GM19351 (cell line): ENCODE measurements around the gene PDXK.

Experiments
- ATAC-seq: cut with Tn5 transposase; IDR thresholded peaks from one replicate; pipeline ENCODE4 v1.9.1; 2021; ENCODE audit warnings: mild to moderate bottlenecking, moderate library complexity; ENCODE audit not compliant: unreplicated experiment

Gene PDXK

GRCh38 chr21:43801006-43801783, 82.3 kb downstream of the PDXK start:
- no peak for ATAC-seq

GRCh38 chr21:43802713-43803313, 83.9 kb downstream of the PDXK start:
- no peak for ATAC-seq

- no peak for ATAC-seq
Measured at GRCh38 chr21:43803558-43804300, 84.8 kb downstream of the PDXK start.

- ATAC-seq = peak; percentile 88
Measured at GRCh38 chr21:43805275-43805800, 86.4 kb downstream of the PDXK start.

- ATAC-seq = no peak
Measured at GRCh38 chr21:43806017-43806710, 87.2 kb downstream of the PDXK start.

- ATAC-seq = no peak
Measured at GRCh38 chr21:43808367-43808766, 89.4 kb downstream of the PDXK start.

GRCh38 chr21:43808832-43809251, 89.9 kb downstream of the PDXK start:
- no peak for ATAC-seq

GRCh38 chr21:43809346-43809799, 90.4 kb downstream of the PDXK start:
- no peak for ATAC-seq

GRCh38 chr21:43809853-43810504, 91.0 kb downstream of the PDXK start:
- no peak for ATAC-seq

GRCh38 chr21:43810505-43811261, 91.8 kb downstream of the PDXK start:
- ATAC-seq = peak; percentile 81

GRCh38 chr21:43811262-43812105, 92.6 kb downstream of the PDXK start:
- no peak for ATAC-seq
